HCT116 (cell line): ENCODE data around the gene FCER1G.

Source experiments
- CEBPB ChIP-seq: IDR thresholded peaks from 2 replicates; pipeline ENCODE4 v1.6.1; 2012; ENCODE audit warnings: low read depth
- ELF1 ChIP-seq: IDR thresholded peaks from 2 replicates; pipeline ENCODE4 v1.6.1; 2012; ENCODE audit warnings: low read depth, borderline replicate concordance
- EZH2 ChIP-seq: fragments of 200-600 bp; sonication (generic); IDR thresholded peaks from 2 replicates; pipeline ENCODE4 v1.6.1; 2017; ENCODE audit warnings: antibody characterized with exemption, mixed run types
- JUND ChIP-seq: IDR thresholded peaks from 2 replicates; pipeline ENCODE4 v1.6.1; 2012
- POLR2A ChIP-seq: IDR thresholded peaks from 2 replicates; pipeline ENCODE4 v1.7.0; 2011; ENCODE audit warnings: borderline replicate concordance; ENCODE audit not compliant: insufficient read depth, insufficient read length; ENCODE audit errors: extremely low read depth
- POLR2AphosphoS5 ChIP-seq: IDR thresholded peaks from 2 replicates; pipeline ENCODE4 v1.6.1; 2011; ENCODE audit warnings: mild to moderate bottlenecking, low read depth, low read length, moderate library complexity
- RAD21 ChIP-seq: IDR thresholded peaks from 2 replicates; pipeline ENCODE4 v1.6.1; 2012; ENCODE audit warnings: low read depth, mild to moderate bottlenecking
- SIN3A ChIP-seq: IDR thresholded peaks from 2 replicates; pipeline ENCODE4 v1.6.1; 2012; ENCODE audit warnings: low read depth
- TF ChIP-seq, protein P1 (sequence below), 3 experiments: fragments of 200-600 bp in 1 of 3; sonication (generic) in 1 of 3; IDR thresholded peaks in 2 of 3; conservative IDR thresholded peaks in 1 of 3; 2 replicates each; pipeline ENCODE4 v1.5.1; 2012 to 2017; ENCODE audit warnings: low read depth in 2 of 3, low read length in 2 of 3, antibody characterized with exemption in 1 of 3, borderline replicate concordance in 1 of 3, control low read depth in 1 of 3, mild to moderate bottlenecking in 1 of 3, mixed read lengths in 1 of 3, mixed run types in 1 of 3, moderate library complexity in 1 of 3; ENCODE audit not compliant: insufficient read depth in 1 of 3
- TF ChIP-seq, protein P2 (sequence below): IDR thresholded peaks from 2 replicates; pipeline ENCODE4 v1.6.1; 2012; ENCODE audit warnings: low read depth

DNA sequence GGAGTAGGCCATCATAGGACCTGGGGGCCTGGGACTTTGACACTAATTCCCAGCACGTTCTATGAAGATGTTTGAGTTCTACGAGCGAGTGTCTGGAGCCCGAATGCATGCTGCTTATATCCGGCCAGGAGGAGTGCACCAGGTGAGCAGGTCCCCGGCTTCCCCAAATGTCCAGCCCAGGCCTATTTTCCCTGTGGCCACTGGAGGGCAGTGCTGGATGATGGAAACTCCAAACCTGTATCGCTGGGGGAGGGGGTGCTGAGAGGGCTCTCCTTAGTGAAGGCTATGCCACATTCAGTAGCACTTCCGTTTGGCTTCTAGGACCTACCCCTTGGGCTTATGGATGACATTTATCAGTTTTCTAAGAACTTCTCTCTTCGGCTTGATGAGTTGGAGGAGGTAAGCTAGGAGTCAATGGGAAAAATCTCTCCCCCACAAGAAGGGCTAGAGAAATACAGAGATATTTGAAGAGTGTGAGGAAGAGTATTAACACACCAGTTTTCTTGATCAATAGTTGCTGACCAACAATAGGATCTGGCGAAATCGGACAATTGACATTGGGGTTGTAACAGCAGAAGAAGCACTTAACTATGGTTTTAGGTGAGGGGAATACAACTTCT is 5.2 kb upstream of the FCER1G start:
- TF ChIP-seq RAD21 (peak; percentile 87), POLR2AphosphoS5 (no peak), ELF1 (no peak), POLR2A (no peak), EZH2 (no peak), SIN3A (no peak), CEBPB (no peak), JUND (no peak)
- TF ChIP-seq, protein P1, sequence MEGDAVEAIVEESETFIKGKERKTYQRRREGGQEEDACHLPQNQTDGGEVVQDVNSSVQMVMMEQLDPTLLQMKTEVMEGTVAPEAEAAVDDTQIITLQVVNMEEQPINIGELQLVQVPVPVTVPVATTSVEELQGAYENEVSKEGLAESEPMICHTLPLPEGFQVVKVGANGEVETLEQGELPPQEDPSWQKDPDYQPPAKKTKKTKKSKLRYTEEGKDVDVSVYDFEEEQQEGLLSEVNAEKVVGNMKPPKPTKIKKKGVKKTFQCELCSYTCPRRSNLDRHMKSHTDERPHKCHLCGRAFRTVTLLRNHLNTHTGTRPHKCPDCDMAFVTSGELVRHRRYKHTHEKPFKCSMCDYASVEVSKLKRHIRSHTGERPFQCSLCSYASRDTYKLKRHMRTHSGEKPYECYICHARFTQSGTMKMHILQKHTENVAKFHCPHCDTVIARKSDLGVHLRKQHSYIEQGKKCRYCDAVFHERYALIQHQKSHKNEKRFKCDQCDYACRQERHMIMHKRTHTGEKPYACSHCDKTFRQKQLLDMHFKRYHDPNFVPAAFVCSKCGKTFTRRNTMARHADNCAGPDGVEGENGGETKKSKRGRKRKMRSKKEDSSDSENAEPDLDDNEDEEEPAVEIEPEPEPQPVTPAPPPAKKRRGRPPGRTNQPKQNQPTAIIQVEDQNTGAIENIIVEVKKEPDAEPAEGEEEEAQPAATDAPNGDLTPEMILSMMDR (IDR thresholded peaks at IDR 0.05 in 2 of 3, conservative IDR thresholded peaks at IDR 0.05 in 1 of 3; ENCODE audit: borderline replicate concordance in 1 of 3, insufficient read depth in 1 of 3, low read depth in 2 of 3, low read length in 2 of 3): peak; percentile 82 to 96 (median 94)
- TF ChIP-seq, protein P2, sequence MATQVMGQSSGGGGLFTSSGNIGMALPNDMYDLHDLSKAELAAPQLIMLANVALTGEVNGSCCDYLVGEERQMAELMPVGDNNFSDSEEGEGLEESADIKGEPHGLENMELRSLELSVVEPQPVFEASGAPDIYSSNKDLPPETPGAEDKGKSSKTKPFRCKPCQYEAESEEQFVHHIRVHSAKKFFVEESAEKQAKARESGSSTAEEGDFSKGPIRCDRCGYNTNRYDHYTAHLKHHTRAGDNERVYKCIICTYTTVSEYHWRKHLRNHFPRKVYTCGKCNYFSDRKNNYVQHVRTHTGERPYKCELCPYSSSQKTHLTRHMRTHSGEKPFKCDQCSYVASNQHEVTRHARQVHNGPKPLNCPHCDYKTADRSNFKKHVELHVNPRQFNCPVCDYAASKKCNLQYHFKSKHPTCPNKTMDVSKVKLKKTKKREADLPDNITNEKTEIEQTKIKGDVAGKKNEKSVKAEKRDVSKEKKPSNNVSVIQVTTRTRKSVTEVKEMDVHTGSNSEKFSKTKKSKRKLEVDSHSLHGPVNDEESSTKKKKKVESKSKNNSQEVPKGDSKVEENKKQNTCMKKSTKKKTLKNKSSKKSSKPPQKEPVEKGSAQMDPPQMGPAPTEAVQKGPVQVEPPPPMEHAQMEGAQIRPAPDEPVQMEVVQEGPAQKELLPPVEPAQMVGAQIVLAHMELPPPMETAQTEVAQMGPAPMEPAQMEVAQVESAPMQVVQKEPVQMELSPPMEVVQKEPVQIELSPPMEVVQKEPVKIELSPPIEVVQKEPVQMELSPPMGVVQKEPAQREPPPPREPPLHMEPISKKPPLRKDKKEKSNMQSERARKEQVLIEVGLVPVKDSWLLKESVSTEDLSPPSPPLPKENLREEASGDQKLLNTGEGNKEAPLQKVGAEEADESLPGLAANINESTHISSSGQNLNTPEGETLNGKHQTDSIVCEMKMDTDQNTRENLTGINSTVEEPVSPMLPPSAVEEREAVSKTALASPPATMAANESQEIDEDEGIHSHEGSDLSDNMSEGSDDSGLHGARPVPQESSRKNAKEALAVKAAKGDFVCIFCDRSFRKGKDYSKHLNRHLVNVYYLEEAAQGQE: no peak
